RPMI7951 (cell line): ENCODE data around the gene TLR2. TPM values are rescaled to one million over a fixed set of nuclear protein-coding genes. Genes with fewer than 3 reads are reported as not detected.
A peak's percentile ranks its signal among the peaks of the same experiment; 100 is the strongest.

ENCODE experiments used
- DNase-seq: peaks from one replicate; pipeline ENCODE4 v3.0.0-alpha.2; 2012; ENCODE audit warnings: low read depth
- total RNA-seq: library from RNA; depleted of rRNA; stranded (reverse); fragments of >200 nt; shearing (Covaris generic); gene quantifications from 2 replicates; pipeline ENCODE4 v1.2.3, GENCODE V29; 2014; rRNA removed

Gene TLR2, protein sequence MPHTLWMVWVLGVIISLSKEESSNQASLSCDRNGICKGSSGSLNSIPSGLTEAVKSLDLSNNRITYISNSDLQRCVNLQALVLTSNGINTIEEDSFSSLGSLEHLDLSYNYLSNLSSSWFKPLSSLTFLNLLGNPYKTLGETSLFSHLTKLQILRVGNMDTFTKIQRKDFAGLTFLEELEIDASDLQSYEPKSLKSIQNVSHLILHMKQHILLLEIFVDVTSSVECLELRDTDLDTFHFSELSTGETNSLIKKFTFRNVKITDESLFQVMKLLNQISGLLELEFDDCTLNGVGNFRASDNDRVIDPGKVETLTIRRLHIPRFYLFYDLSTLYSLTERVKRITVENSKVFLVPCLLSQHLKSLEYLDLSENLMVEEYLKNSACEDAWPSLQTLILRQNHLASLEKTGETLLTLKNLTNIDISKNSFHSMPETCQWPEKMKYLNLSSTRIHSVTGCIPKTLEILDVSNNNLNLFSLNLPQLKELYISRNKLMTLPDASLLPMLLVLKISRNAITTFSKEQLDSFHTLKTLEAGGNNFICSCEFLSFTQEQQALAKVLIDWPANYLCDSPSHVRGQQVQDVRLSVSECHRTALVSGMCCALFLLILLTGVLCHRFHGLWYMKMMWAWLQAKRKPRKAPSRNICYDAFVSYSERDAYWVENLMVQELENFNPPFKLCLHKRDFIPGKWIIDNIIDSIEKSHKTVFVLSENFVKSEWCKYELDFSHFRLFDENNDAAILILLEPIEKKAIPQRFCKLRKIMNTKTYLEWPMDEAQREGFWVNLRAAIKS
- 8.8 and 11.3 TPM in 2 replicates for total RNA-seq

DNA sequence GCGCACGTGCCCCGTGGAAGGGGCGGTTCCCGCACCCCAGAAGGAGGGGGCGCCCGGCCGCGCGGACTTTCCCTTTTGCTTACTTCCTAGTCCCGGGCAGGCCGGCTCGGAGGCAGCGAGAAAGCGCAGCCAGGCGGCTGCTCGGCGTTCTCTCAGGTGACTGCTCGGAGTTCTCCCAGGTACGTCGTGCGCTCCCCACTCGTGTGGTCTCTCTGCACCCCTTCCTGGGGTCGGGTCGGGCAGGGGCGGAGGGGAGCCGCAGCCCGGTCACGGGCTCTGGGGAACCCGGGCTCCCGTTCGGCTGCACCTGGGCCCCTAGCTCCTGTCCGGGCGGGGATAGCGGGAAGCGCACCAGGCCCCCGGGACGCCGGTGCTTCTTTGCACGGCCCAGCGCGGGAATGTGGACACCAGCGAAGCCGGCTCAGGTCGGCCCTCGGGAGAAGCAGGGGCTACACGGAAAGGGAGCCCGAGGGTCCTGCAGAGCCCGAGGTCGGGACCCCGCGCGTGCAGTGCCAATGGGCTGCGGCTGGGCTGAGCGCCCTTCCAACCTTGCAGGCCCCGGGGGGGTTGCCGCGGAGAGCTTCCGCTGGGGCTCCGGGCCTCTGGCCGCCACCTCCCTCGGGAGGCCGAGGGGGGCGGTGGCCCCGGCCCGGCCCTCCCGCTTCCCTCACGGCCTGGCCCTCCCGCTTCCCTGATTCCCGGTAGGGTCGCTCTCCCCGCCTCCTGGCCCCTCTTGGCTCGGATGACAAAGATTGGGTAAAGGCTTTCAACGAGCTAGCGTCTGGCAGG is at the start of gene TLR2:
TLR2 (plus strand) TSS at position 99 of the 789 bp plus-strand sequence. CDS start 18,628 bp downstream, outside the sequence.
- peak; percentile 38 for DNase-seq

DNA sequence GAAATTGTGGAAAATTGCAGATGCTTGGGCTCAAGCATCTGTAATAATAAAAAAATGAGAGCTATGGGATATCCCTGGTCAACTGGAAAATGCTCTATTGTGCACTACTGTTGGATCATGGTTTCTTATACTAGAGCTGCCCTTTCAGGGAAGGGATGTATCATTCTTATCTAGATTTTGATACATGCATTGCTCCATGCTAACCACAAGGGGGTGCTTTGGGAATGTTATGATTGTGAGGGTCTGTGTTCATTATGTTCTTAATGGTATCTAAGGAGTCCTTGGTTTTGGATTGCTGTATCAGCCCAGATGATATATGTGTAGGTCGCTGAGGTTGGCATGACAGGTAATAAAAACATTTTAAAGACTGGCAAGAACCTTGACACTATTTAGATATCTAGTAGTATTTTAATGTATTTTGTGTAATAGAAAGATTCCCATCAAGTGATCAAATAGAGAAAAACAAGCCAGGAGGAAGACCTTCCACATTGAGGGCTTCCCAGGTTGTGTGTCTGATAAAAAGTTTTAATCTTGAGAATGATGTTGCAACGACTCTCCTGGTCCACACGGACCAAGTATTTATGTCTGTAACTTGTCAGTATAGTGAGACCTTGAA is 49.2 kb upstream of the TLR2 start:
- DNase-seq: peak; percentile 52

DNA sequence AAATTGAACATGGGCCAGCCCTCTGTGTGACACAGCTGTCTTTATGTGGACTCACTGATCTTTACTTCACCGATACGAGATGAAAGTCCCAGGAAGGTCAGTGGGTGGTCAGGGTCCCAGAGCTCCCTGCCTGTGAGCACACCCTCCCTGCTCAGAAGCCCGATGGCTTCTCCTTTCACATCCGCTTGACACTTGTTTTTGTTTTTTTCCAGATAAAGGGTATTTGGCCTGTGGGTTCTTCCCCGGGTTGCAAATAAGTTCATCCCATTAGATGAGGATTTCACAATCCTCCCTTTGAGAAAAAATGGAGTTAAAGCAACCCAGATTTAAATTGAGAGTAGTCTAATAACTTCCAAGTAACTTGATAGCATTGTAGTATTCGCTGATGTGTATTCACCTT is 48.2 kb upstream of the TLR2 start:
- no peak for DNase-seq

DNA sequence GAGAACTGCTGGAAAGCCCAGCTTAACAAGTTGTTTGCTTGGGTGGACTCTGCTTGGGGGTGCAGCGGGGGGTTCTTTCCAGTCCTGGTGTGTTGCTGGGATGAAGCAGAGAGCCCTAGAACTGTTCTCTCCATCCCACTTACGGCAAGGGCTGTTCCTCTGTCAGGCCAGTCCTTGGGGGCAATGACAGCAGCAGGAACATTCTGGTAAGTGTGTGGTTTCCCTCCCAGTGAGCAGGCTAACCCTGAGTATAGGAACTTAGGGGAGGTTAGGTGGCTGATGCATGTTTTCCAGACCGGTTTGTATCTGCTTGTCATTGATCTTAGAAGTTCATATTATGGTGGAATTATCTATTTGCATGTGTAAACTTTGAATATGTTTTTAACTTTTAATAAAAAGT is 46.9 kb upstream of the TLR2 start:
- no peak for DNase-seq

DNA sequence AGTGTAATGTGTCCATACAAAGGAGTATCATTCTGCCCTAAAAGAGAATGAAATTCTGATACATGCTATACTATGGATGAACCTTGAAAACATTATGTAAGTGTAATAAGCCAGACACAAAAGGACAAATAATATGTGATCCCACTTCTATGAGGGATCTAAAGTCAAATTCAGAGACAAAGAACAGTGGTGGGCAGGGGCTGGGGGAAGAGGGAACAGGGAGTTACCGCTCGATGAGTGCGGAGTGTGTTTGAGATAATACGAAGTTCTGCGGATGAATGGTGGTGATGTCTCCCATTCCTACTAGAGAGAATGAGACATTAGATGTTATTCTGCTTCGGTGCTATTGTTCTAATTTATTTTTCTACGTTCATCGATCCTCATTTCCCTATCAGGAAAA is 46.1 kb upstream of the TLR2 start:
- DNase-seq: no peak

DNA sequence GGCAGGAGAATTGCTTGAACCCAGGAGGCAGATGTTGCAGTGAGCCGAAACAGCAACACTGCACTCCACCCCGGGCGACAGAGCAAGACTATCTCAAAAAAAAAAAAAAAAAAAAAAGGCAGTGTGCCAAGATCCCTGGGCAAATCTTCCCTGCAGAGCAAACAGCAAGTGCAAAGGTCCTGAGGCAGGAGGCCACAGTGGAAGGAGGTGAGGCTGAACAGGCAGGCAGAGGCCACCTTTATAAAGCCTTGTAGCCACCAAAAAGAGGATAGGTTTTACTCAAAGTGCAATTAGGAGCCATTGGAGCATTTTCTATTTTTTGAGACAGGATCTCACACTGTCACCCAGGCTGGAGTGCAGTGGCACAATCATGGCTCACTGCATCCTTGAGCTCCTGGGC is 45.1 kb upstream of the TLR2 start:
- no peak for DNase-seq

DNA sequence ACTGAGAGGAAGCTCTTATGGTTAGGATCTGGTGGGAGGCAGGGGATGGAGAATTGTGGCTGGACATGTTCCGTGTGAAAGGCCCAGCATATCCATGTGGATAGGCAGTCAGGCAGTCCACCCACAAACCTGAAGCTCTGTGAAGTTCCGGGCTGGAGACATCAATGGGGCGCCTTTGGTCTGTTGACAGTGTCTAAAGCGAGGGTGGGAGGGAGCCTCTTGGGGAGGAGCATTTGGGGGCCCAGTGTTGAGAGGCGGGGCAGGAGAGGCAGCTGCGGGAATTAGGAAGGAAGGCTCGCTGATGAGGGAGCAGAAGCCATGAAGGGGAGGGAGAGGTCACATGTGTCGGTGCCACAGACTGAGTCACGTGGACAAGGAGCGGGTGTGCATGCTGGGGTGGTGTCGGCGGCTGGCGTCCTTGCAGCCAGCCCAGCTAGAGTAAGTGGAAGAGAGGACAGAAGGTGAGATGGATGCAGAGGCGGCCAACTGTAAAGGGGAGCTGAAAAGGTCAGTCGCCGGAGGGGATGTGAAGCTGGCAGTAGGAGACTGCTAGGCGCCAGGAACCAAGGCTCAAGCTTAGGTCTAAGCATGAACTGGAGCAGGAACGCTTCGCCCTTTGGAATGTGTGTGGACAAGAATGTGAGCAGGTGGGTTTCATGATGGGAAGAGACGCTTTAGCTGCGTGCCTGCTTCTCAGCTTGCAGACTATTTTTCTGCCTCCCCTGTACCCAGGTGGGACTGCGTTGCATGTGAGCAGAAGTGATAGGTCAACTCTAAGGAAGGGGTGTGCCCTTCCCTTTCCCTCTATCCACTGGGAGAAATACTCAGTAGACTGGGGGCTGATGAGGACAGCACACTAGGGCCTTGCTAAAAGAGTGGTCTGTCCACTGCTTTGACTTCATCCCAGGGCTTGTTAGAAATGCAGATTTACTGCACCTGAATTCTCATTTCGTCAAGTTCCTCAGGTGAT is 44.0 kb upstream of the TLR2 start:
- DNase-seq: peak; percentile 33

DNA sequence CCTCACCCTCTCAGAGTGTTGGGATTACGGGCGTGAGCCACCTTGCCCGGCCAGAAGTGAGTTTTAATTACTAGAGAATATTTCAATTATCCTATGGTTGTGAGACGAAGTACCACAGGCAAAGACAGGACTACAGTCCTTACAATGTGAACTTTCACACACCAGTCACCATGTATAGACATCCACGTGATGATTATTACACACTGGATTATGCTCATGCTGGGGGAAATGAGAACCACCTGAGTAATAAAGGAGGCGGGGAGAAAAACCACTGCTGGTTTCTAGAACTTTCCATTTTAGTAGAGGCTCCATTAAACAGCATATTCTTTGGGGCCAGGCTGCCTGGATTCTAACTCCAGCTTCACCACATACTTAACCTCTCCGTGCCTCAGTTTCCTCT is 42.5 kb upstream of the TLR2 start:
- DNase-seq: no peak

DNA sequence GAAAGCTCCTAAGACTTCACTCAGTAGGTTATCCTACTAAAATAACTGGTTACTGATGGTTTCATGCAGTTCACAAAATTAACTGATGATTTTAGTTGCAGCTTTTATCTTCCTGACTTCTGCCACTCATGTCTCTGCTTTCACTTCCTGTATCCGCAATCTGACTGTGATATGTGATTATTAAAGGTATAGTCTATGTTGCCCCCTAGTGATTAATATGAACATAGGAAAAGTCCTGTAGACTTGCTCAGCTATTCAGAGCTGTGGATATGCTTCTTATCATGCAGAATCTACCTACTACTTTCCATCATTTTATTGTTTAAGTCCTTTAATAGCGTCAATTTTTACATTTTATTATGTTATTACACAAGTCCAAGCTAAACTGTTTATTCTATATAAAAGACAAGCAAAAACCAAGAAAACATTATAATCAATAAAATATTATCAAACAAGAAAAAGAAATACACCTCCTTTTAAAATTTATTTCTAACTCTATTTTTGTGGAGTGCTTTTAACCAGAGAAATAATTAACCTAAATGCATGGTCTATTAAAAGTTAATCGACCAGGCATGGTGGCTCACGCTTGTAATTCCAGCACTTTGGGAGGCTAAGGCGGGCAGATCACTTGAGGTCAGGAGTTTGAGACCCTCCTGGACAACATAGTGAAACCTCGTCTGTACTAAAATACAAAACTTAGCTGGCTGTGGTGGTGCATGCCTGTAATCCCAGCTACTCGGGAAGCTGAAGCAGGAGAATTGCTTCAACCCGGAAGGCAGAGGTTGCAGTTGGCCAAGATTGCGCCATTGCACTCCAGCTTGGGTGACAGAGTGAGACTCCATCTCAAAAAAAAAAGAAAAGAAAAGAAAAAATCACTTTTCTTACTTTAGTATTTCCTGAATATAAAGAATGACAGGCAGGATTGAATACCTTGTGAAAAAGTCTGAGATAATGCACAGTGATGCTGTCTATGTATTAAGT is 40.4 kb upstream of the TLR2 start:
- peak; percentile 67 for DNase-seq

DNA sequence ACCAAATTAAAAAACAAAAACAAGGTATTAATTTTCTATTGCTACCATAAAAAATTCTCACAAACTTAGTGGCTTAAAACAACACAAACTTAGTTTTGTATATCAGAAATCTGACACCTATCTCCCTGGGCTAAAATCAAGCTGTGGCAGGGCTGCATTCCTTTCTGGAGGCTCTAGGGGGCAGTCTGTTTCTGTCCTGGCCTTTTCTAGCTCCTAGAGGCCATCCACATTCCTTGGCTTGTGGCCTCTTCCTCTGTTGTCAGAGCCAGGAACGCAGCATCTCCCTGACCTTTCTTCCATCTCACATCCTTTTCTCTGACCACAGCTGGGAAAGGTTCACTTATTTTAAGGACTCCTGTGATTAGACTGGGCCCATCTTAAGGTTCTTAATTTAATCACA is 38.9 kb upstream of the TLR2 start:
- DNase-seq: no peak

DNA sequence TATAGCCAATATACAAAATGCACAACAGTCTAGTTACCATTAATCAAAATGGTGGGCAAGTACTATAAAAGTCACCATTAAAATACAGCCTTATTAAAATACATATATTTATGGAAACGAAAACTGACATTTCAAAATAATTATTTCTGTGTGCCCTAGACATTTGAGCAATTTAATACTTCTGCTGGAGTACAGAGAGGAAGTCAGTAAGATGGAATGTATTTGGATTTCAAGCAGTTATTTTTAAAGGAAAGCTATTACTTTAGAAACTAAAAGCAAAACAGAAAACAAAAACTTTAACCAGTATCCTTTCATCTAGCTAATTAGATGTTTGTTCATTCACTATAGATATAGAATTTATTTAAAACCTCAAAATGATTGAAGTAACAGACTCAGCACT is 37.8 kb upstream of the TLR2 start:
- DNase-seq: no peak

DNA sequence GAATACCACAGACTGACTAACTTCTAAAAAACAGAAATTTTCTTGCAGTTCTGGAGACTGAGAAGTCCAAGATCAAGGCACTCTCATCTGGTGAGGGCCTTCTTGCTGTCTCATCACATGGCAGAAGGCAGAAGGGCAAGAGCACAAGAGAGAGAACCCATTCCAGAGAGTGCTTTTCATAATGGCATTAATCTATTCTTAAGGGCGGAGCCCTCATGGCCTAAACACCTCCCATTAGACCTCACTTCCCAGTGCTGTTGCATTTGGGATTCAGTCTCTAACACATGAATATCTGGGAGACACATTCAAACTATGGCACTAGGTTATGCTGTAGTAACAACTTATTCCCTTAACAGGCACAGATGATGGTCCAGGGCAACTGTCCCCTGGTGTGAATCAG is 37.1 kb upstream of the TLR2 start:
- no peak for DNase-seq

DNA sequence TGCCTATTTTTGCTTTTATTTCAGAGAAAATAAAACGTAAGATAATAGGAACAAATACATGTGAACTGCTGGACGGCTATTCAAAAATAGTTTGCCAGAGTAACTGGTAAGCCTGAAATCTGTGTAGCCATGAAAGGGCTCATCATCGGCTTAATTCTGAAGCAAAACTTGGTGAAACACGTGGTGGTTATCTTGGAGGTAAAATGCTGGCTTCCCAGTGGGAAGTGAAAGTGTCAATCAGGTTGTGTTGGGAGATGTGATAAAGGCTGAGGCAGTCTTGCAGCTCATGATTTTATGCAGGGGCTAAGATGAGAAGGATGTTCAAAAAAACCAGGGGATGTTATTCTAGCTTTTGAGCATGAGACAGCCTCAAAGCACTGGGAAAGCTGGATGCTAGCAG is 36.1 kb upstream of the TLR2 start:
- DNase-seq: no peak

DNA sequence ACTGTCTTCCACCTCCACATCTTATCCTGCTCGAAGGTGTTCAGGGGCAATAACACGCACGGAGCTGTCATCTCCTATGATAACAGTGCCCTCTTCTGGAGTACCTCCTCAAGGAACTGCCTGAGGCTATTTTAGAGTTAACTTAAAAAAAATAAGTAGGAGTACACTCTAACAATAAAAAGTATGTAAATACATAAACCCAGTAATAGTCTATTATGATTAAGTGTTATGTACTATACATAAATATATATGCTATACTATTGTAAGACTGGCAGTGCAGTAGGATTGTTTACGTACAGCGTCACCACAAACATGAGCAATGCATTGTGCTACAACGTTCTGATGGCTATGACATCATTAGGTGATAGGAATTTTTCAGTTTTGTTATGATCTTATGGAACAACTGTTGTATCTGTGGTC is 34.5 kb upstream of the TLR2 start:
- DNase-seq: no peak

DNA sequence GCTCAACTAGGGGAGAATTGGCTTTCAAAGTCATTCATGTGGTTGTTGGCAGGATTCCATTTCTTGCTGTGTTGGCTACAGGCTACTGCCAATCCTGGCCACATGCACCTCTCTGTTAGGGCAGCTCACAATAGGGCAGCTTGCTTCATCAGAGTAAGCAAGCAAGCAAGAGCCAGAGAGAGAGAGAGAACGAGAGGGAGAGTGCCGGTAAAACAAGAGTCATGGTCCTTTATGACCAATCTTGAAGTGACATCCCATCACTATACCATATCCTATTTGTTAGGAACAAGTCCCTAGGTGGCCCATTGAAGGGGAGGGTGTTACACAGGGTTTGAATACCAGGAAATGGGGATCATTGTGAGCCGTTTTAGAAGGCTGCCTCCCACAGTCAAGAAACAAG is 33.0 kb upstream of the TLR2 start:
- DNase-seq: peak; percentile 28

DNA sequence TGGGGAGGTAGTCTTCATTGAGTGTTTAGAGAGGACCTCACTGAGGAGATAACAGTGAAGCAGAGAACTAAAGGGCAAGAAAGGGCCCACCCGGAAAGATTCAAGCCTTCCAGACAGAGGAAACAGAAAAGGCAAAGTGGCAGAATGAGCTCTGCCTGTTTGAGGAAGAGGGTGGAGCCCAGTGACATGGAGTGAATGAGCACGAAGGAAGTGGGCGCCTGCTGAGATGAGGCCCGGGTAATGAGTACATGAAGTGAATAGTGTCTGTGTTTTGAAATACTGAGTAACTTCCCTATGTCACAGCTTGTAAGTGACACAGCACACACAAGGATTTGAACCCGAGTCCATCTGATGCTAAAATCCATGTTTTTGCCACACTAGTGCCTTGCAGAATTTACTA is 32.5 kb upstream of the TLR2 start:
- peak; percentile 16 for DNase-seq

DNA sequence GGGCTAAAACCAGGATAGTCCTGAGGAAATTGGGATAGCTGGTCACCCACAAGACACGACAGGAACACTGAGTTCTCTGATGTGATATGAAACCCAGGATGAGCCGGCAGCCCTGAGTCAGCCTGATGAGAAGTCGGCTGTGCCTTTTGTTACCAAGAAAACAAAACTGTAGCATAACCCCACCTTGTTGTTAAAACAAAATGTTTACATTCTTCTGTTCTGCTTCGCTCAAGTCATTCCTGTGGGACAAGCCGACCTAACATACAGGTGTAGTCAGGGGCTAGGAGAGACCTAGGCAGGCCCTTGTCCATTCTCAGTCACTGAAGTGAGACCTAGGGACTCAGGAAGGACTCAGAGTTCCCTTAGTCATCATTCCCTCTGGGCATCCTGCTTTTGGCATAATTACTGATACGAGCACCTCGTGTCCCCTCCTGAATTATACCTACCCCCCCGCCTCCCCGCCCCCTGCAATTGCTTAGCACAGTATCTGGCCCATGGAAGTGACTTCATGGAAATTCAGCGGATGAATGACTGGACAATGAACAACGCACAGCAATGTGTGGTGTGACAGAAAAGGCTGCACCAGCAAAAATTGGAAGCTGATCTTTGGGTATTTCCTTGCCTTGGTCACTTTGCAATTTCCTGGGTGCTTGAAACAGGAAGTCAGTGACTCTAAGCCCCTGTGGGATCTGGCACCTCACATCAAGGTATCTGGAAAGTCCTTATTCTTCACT is 31.9 kb upstream of the TLR2 start:
- no peak for DNase-seq

DNA sequence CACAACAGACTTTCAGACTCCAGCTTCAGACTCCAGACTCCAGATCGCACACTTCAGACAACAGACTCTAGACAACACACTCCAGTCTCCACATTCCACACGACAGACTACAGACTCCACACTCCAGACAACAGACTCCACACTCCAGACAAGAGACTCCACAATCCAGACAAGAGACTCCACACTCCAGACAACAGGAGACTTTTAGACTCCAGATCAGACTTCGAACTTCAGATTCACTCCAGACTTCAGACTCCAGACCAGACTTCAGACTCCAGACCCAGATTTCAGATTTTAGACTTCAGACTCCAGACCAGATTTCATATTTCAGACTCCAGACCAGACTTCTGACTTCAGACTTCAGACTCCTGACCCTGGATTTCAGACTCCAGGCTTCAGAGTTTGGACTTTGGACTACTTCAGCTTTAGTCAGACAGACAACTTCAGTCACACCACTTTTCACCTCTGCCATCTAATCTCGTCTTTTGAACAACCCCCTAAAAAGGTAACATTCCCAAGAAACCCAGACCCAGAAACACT is 29.0 kb upstream of the TLR2 start:
- no peak for DNase-seq
